GM21367 (cell line): ENCODE data around the gene GALR2.

Experiments used
- ATAC-seq: cut with Tn5 transposase; IDR thresholded peaks from one replicate; pipeline ENCODE4 v1.9.1; 2021; ENCODE audit not compliant: unreplicated experiment

Gene GALR2

DNA sequence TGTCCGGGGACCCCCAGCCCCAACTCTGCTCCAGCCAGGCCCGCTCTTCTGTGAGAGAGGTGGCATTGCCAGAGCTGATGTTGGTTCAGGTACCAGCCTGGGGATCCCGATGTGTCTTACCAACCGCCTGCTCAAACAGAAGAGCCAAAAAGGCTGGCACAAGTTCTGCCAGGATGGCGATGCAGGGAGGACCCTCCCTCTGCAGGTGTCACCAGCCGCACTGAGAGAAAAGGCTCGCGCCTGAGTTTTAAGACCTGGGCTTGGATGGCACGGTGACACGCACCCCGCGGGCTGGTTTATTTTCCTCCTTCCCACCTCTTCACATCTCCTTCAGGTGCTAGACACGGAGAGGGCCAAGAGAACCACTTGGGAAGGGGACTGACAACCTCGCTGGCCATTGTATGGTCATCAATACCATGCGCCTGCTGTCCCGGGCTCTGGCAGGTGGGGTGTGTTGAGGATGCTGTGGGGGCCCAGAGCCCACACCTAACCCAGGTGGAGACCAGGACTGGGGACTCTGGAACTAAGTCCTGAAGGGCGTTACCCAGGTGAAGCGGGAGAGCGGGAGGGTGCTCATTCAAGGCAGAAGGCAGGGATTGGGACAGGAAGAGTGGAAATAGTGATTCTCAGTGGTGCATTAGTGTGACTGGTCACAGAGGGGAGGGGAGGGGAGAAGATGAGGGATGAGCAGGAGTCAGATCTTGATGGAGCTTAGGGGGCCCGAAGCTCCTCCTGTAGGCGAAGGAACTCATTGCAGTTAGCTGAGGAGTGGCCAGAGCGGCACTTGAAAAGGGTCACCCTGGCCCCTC is 50.2 kb downstream of the GALR2 start:
- no peak for ATAC-seq

DNA sequence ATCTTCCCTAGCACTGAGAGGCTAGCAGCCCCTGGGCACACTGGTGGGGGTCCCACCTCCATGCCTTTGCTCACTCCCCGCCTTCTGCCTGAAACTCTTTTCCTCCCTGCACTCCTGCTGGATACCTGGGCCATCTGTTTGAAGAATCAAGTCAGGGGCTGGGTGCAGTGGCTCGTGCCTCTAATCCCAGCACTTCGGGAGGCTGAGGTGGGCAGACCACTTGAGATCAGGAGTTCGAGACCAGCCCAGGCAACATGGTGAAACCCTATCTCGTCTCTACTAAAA is 50.8 kb downstream of the GALR2 start:
- no peak for ATAC-seq

DNA sequence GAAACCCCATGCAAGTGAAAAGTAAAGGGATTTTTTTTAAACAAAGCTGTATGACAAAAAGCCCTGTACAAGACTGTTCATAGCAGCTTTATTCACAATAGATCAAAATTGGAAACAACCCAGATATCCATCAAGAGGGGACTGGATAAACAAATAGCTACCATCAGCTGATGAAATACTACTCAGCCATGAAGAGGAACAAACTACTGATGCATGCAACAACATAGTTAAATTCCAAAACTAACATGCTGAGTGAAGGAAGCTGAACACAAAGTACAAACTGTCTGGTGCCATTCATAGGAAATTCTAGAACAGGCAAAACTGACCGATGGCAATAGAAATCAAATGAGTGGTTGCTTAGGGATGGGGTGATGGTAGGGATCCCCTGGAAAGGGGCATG is 51.3 kb downstream of the GALR2 start:
- no peak for ATAC-seq
